ENCODE measurements around the gene SRPK1.
A peak's percentile ranks its signal among the peaks of the same experiment; 100 is the strongest.

SRPK1 gene

GRCh38 chr6:35809809-35810208 is 111.1 kb downstream of the SRPK1 start:
- DNase-seq = no peak

GRCh38 chr6:35808688-35809087 is 112.2 kb downstream of the SRPK1 start:
- no peak for DNase-seq

- DNase-seq = peak; percentile 26
Observed at GRCh38 chr6:35804996-35805736, 115.7 kb downstream of the SRPK1 start, which contains the start of gene LHFPL5. TSS of gene LHFPL5 (plus strand) at chr6:35805352. CDS start at chr6:35805671, 319 bp downstream.

- DNase-seq = no peak
Observed at GRCh38 chr6:35801148-35801547, 119.8 kb downstream of the SRPK1 start.

- no peak for DNase-seq
Observed at GRCh38 chr6:35798706-35799105, 122.2 kb downstream of the SRPK1 start.

GRCh38 chr6:35797837-35798526 is 122.9 kb downstream of the SRPK1 start:
- DNase-seq = no peak

- DNase-seq = no peak
Observed at GRCh38 chr6:35796236-35796635, 124.7 kb downstream of the SRPK1 start.

GRCh38 chr6:35795453-35796071 is 125.3 kb downstream of the SRPK1 start:
- DNase-seq = no peak

- DNase-seq = no peak
Observed at GRCh38 chr6:35794536-35795452, 126.1 kb downstream of the SRPK1 start.

- no peak for DNase-seq
Observed at GRCh38 chr6:35790683-35791082, 130.2 kb downstream of the SRPK1 start.

- DNase-seq = no peak
Observed at GRCh38 chr6:35788423-35788982, 132.4 kb downstream of the SRPK1 start.

- DNase-seq = no peak
Observed at GRCh38 chr6:35787266-35788218, 133.4 kb downstream of the SRPK1 start.

- no peak for DNase-seq
Observed at GRCh38 chr6:35786810-35787209, 134.1 kb downstream of the SRPK1 start.

GRCh38 chr6:35786272-35786671 is 134.6 kb downstream of the SRPK1 start:
- DNase-seq = no peak

- DNase-seq = no peak
Observed at GRCh38 chr6:35784200-35784599, 136.7 kb downstream of the SRPK1 start.

Measured in activated effector memory CD4-positive, alpha-beta T cell treated with Interleukin-2 at 50 U/mL for 16 hours (primary cell).